Erythroblast (primary cell): ENCODE measurements around the gene SCN3A.

Experiments used
- DNase-seq, 2 experiments: peaks; one replicate each; lab custom pipeline; 2025; lab: John Stamatoyannopoulos, UW
- GATA1 ChIP-seq: IDR thresholded peaks from 2 replicates; pipeline ENCODE4 v1.6.1; 2011; ENCODE audit warnings: low read depth, mild to moderate bottlenecking, control low read depth, low read length, moderate library complexity
- POLR2A ChIP-seq: IDR thresholded peaks from 2 replicates; pipeline ENCODE4 v1.6.1; 2011; ENCODE audit warnings: mild to moderate bottlenecking, low read length

SCN3A gene

GRCh38 chr2:165203689-165204559 is at the start of gene SCN3A:
TSS of gene SCN3A (minus strand) at chr2:165204050. CDS start at chr2:165176394, 27,656 bp downstream.
- TF ChIP-seq GATA1 (no peak), POLR2A (no peak)
- DNase-seq: peak; percentile 29 to 56

GRCh38 chr2:165253178-165253577 is 49.3 kb upstream of the SCN3A start:
- no peak for TF ChIP-seq GATA1
- no peak for TF ChIP-seq POLR2A
- DNase-seq: no peak

GRCh38 chr2:165251366-165251765 is 47.5 kb upstream of the SCN3A start:
- no peak for DNase-seq
- TF ChIP-seq GATA1 (no peak), POLR2A (no peak)

GRCh38 chr2:165248238-165248637 is 44.4 kb upstream of the SCN3A start:
- no peak for DNase-seq
- TF ChIP-seq POLR2A: no peak
- no peak for TF ChIP-seq GATA1

- TF ChIP-seq GATA1 (no peak), POLR2A (no peak)
- DNase-seq: no peak
Measured at GRCh38 chr2:165245081-165245793, 41.4 kb upstream of the SCN3A start.

GRCh38 chr2:165240916-165241315 is 37.1 kb upstream of the SCN3A start:
- no peak for DNase-seq
- TF ChIP-seq GATA1 (no peak), POLR2A (no peak)

- TF ChIP-seq GATA1 (no peak), POLR2A (no peak)
- no peak for DNase-seq
Measured at GRCh38 chr2:165239856-165240515, 36.1 kb upstream of the SCN3A start.

GRCh38 chr2:165239230-165239629 is 35.4 kb upstream of the SCN3A start, which contains the start of gene SCN2A:
TSS of gene SCN2A (plus strand) at chr2:165239414. CDS start at chr2:165295824, 56,410 bp downstream.
- DNase-seq: peak; percentile 56 to 67
- no peak for TF ChIP-seq GATA1
- TF ChIP-seq POLR2A: no peak

- peak; percentile 14 to 32 for DNase-seq
- TF ChIP-seq POLR2A (no peak), GATA1 (no peak)
Measured at GRCh38 chr2:165238295-165238694, 34.4 kb upstream of the SCN3A start.

GRCh38 chr2:165237056-165237455 is 33.2 kb upstream of the SCN3A start:
- TF ChIP-seq POLR2A (no peak), GATA1 (no peak)
- DNase-seq: no peak

GRCh38 chr2:165227571-165227970 is 23.7 kb upstream of the SCN3A start:
- DNase-seq: no peak
- no peak for TF ChIP-seq POLR2A
- no peak for TF ChIP-seq GATA1

GRCh38 chr2:165224941-165225340 is 21.1 kb upstream of the SCN3A start:
- TF ChIP-seq GATA1 (no peak), POLR2A (no peak)
- DNase-seq: no peak

- no peak for DNase-seq
- TF ChIP-seq GATA1 (no peak), POLR2A (no peak)
Measured at GRCh38 chr2:165219481-165219880, 15.6 kb upstream of the SCN3A start.
